Fibroblast of skin of right biceps (primary cell): ENCODE measurements around the gene MC2R.

Experiments used
- DNase-seq: peaks from one replicate; pipeline ENCODE4 v3.0.0-alpha.2; 2013

MC2R gene

GRCh38 chr18:13915391-13915790, at the start of gene MC2R:
TSS of gene MC2R (minus strand) at chr18:13915536. CDS start at chr18:13885518, 30,018 bp downstream.
- no peak for DNase-seq

- no peak for DNase-seq
Measured at GRCh38 chr18:13945811-13946210, 30.5 kb upstream of the MC2R start.

- DNase-seq = no peak
Measured at GRCh38 chr18:13943338-13943737, 28.0 kb upstream of the MC2R start.

GRCh38 chr18:13940326-13940725, 25.0 kb upstream of the MC2R start:
- DNase-seq = no peak

GRCh38 chr18:13934676-13935075, 19.3 kb upstream of the MC2R start:
- no peak for DNase-seq

- no peak for DNase-seq
Measured at GRCh38 chr18:13934058-13934457, 18.7 kb upstream of the MC2R start.

GRCh38 chr18:13932285-13933025, 17.1 kb upstream of the MC2R start:
- no peak for DNase-seq

- DNase-seq = no peak
Measured at GRCh38 chr18:13930964-13931363, 15.6 kb upstream of the MC2R start.

GRCh38 chr18:13923221-13923620, 7.9 kb upstream of the MC2R start:
- DNase-seq = no peak

- no peak for DNase-seq
Measured at GRCh38 chr18:13918898-13919297, 3.6 kb upstream of the MC2R start.

GRCh38 chr18:13917401-13917800, 2.1 kb upstream of the MC2R start:
- DNase-seq = no peak

GRCh38 chr18:13916559-13916958, 1.2 kb upstream of the MC2R start:
- DNase-seq = no peak

- DNase-seq = no peak
Measured at GRCh38 chr18:13915995-13916431, 677 bp upstream of the MC2R start.

GRCh38 chr18:13914756-13915155, 580 bp downstream of the MC2R start:
- DNase-seq = no peak

GRCh38 chr18:13914170-13914569, 1.2 kb downstream of the MC2R start:
- no peak for DNase-seq

- DNase-seq = no peak
Measured at GRCh38 chr18:13913205-13913604, 2.1 kb downstream of the MC2R start.

GRCh38 chr18:13912601-13913000, 2.7 kb downstream of the MC2R start:
- DNase-seq = no peak

GRCh38 chr18:13910986-13911385, 4.3 kb downstream of the MC2R start:
- DNase-seq = no peak

- no peak for DNase-seq
Measured at GRCh38 chr18:13910501-13910900, 4.8 kb downstream of the MC2R start.

- no peak for DNase-seq
Measured at GRCh38 chr18:13909141-13909940, 6.0 kb downstream of the MC2R start.

GRCh38 chr18:13900633-13901032, 14.7 kb downstream of the MC2R start:
- no peak for DNase-seq

GRCh38 chr18:13895505-13896033, 19.8 kb downstream of the MC2R start:
- DNase-seq = no peak

- DNase-seq = no peak
Measured at GRCh38 chr18:13894531-13894930, 20.8 kb downstream of the MC2R start.

- DNase-seq = no peak
Measured at GRCh38 chr18:13893418-13893760, 21.9 kb downstream of the MC2R start.
